ENCODE data around the gene ANKRD33B. TPM values are rescaled to one million over a fixed set of nuclear protein-coding genes. Genes with fewer than 3 reads are reported as not detected.
"Not testable (repeated sequence)": the region's sequence is repeated elsewhere in the genome, so short reads cannot be mapped to it uniquely, and the experiment has no call there.

ANKRD33B gene
- total and polyA plus RNA-seq, 2 of the 8 experiments (the other 6 are each of a cell fraction or from before 2014, with no cell fraction given): 6.9 to 20.6 TPM

GRCh38 chr5:10549123-10549514 is 14.8 kb upstream of the ANKRD33B start:
- H3K23ac ChIP-seq (ENCODE audit: insufficient read length); POLR2A ChIA-PET (ENCODE audit: partially characterized antibody); DNase-seq (ENCODE audit: low read depth in 1 of 2, low spot score in 2 of 2); H3K56ac ChIP-seq (replicated peaks; ENCODE audit: insufficient read length, low read depth, low read length); H3K36me3 ChIP-seq (ENCODE audit: control insufficient read depth in 2 of 4, insufficient read depth in 4 of 4, low read length in 3 of 4); H4K5ac ChIP-seq (ENCODE audit: insufficient read length, low read depth, low read length); H3K79me2 ChIP-seq (ENCODE audit: control insufficient read depth in 1 of 2, insufficient read depth in 2 of 2, low read length in 2 of 2); H3K14ac ChIP-seq (ENCODE audit: insufficient read length); H3K9me3 ChIP-seq (ENCODE audit: insufficient read depth in 2 of 2, low read depth in 1 of 2, low read length in 1 of 2); H3K23me2 ChIP-seq (ENCODE audit: low read depth, low read length); H2AFZ ChIP-seq (ENCODE audit: low read length); H3K4me2 ChIP-seq (ENCODE audit: insufficient read depth in 1 of 2, low read depth in 2 of 2, low read length in 2 of 2); H4K8ac ChIP-seq (ENCODE audit: extremely low read depth, insufficient read depth, low read length); H3K9ac ChIP-seq (replicated peaks in 1 of 4; ENCODE audit: extremely low read depth in 1 of 4, low read depth in 3 of 4, low read length in 3 of 4); H2BK120ac ChIP-seq (replicated peaks; ENCODE audit: low read depth, low read length); H3K4ac ChIP-seq (replicated peaks; ENCODE audit: insufficient read length, low read depth, low read length); H3K18ac ChIP-seq (ENCODE audit: extremely low read depth, low read length); H3K79me1 ChIP-seq (ENCODE audit: low read depth, low read length); H3K27ac ChIP-seq (ENCODE audit: low read depth, low read length); FAIRE-seq; H4K20me1 ChIP-seq (replicated peaks in 1 of 2; ENCODE audit: control insufficient read depth in 1 of 2, insufficient read depth in 2 of 2, low read length in 2 of 2); H3K4me3 ChIP-seq (ENCODE audit: extremely low read depth in 1 of 4, insufficient read depth in 2 of 4, low read depth in 3 of 4, low read length in 4 of 4); H3K27me3 ChIP-seq (replicated peaks in 1 of 4; ENCODE audit: control insufficient read depth in 3 of 4, extremely low read depth in 1 of 4, insufficient read depth in 3 of 4, low read length in 3 of 4): not testable (repeated sequence)
- Histone ChIP-seq H4K91ac (replicated peaks; ENCODE audit: insufficient read length, low read length) (peak overlapping the region; percentile 17), H2BK12ac (ENCODE audit: low read depth, low read length) (peak overlapping the region; percentile 89), H2BK5ac (ENCODE audit: low read depth, low read length) (peak overlapping the region; percentile 36; the same call in 1 of the 2 replicates), H2BK20ac (ENCODE audit: low read length) (0 out of 2 replicates have a peak overlapping the region, but pooled peaks have one; percentile 67), H3K4me1 (replicated peaks in 1 of 4; ENCODE audit: control insufficient read depth in 3 of 4, insufficient read depth in 4 of 4, low read length in 3 of 4) (peaks cover 9 to 28% (median 11%) of the 10 kb centered on the region in 4 experiments), H2AK5ac (ENCODE audit: low read depth, low read length) (peak overlapping the region; percentile 98; the same call in 1 of the 2 replicates), H2BK15ac (ENCODE audit: low read length) (peak overlapping the region; percentile 3; the same call in 1 of the 2 replicates)
- 94% methylated on average over 30 of the region's 30 CpGs; no CpG with 5 or more reads in 1 of the 2 experiments for WGBS, 2 experiments (ENCODE audit: extremely low coverage in 1 of 2, insufficient coverage in 1 of 2, insufficient read length in 1 of 2, insufficient replicate concordance in 2 of 2, low coverage in 1 of 2, low lambda C conversion rate in 2 of 2, missing lambda C conversion rate in 1 of 2)
- CTCF ChIA-PET (ENCODE audit: partially characterized antibody): interaction anchor here (0.7 to 4.0 kb wide), 4 partner anchors 56 to 94 kb away, joined by 3 to 33 read pairs (median 4); no protein-coding TSS in a partner anchor
